NT2/D1 (cell line): ENCODE results near the gene PIGU.

Experiments
- DNase-seq: peaks from one replicate; pipeline ENCODE4 v3.0.0-alpha.2; 2011; ENCODE audit warnings: low read depth, low spot score
- H3K27me3 ChIP-seq: 2 replicates; pipeline ENCODE4 v1.6.0; 2011; ENCODE audit warnings: mild to moderate bottlenecking; ENCODE audit not compliant: insufficient read length, insufficient read depth
- H3K36me3 ChIP-seq: 2 replicates; pipeline ENCODE4 v1.6.1; 2011; ENCODE audit warnings: mild to moderate bottlenecking, low read length, mixed read lengths; ENCODE audit not compliant: insufficient read depth, insufficient read length
- H3K4me1 ChIP-seq: 2 replicates; pipeline ENCODE4 v1.5.1; 2011; ENCODE audit not compliant: insufficient read depth, insufficient read length
- H3K4me3 ChIP-seq: 2 replicates; pipeline ENCODE4 v1.5.1; 2011; ENCODE audit warnings: low read depth; ENCODE audit not compliant: insufficient read length
- H3K9ac ChIP-seq: 2 replicates; pipeline ENCODE4 v1.6.0; 2011; ENCODE audit warnings: low read depth; ENCODE audit not compliant: insufficient read length
- H3K9me3 ChIP-seq: 2 replicates; pipeline ENCODE4 v1.5.1; 2011; ENCODE audit warnings: mild to moderate bottlenecking, low read length; ENCODE audit not compliant: insufficient read depth
- SUZ12 ChIP-seq: IDR thresholded peaks from 2 replicates; pipeline ENCODE4 v1.6.1; 2011; ENCODE audit not compliant: insufficient read length, insufficient read depth; ENCODE audit errors: extremely low read depth
- YY1 ChIP-seq: IDR thresholded peaks from 2 replicates; pipeline ENCODE4 v1.6.1; 2011; ENCODE audit not compliant: insufficient read length, insufficient read depth
- ZNF274 ChIP-seq: IDR thresholded peaks from 2 replicates; pipeline ENCODE4 v1.6.1; 2011; ENCODE audit warnings: mild to moderate bottlenecking, low read depth, low read length

The PIGU gene

GRCh38 chr20:34573541-34574300, 103.2 kb downstream of the PIGU start:
- Histone ChIP-seq H3K4me1 (peaks cover 1% of the 10 kb centered on the region), H3K36me3 (peaks cover 17% of the 10 kb centered on the region), H3K9ac (no peak overlapping the region), H3K9me3 (no peaks in the 10 kb centered on the region), H3K4me3 (no peak overlapping the region), H3K27me3 (no peaks in the 10 kb centered on the region)
- DNase-seq = no peak
- no peak for TF ChIP-seq ZNF274

GRCh38 chr20:34571753-34572152, 105.1 kb downstream of the PIGU start:
- Histone ChIP-seq H3K4me1 (peaks cover 8% of the 10 kb centered on the region), H3K9ac (no peak overlapping the region), H3K9me3 (no peaks in the 10 kb centered on the region), H3K36me3 (peaks cover 17% of the 10 kb centered on the region), H3K4me3 (no peak overlapping the region), H3K27me3 (no peaks in the 10 kb centered on the region)
- DNase-seq = no peak
- TF ChIP-seq YY1 = no peak
- no peak for TF ChIP-seq SUZ12
- no peak for TF ChIP-seq ZNF274

- Histone ChIP-seq H3K4me1 (peaks cover 14% of the 10 kb centered on the region), H3K36me3 (peaks cover 17% of the 10 kb centered on the region), H3K9ac (no peak overlapping the region), H3K4me3 (no peak overlapping the region), H3K27me3 (no peaks in the 10 kb centered on the region), H3K9me3 (no peaks in the 10 kb centered on the region)
- no peak for DNase-seq
- TF ChIP-seq YY1 (no peak), SUZ12 (no peak), ZNF274 (no peak)
Observed at GRCh38 chr20:34570859-34571306, 106.0 kb downstream of the PIGU start.

- no peak for DNase-seq
- no peak overlapping the region for H3K9ac ChIP-seq
- peaks cover 18% of the 10 kb centered on the region for H3K4me1 ChIP-seq
- no peak overlapping the region for H3K4me3 ChIP-seq
- no peaks in the 10 kb centered on the region for H3K27me3 ChIP-seq
- H3K36me3 ChIP-seq = peaks cover 12% of the 10 kb centered on the region
- no peaks in the 10 kb centered on the region for H3K9me3 ChIP-seq
- TF ChIP-seq YY1 (no peak), SUZ12 (no peak), ZNF274 (no peak)
Observed at GRCh38 chr20:34569598-34569997, 107.3 kb downstream of the PIGU start.

GRCh38 chr20:34567892-34568865, 108.7 kb downstream of the PIGU start:
- no peaks in the 10 kb centered on the region for H3K9me3 ChIP-seq
- peak; percentile 33 for DNase-seq
- H3K4me1 ChIP-seq = peaks cover 18% of the 10 kb centered on the region
- TF ChIP-seq ZNF274 = no peak
- no peaks in the 10 kb centered on the region for H3K27me3 ChIP-seq
- no peak overlapping the region for H3K4me3 ChIP-seq
- H3K9ac ChIP-seq = no peak overlapping the region
- H3K36me3 ChIP-seq = peaks cover under 1% of the 10 kb centered on the region

- H3K4me1 ChIP-seq = peaks cover 18% of the 10 kb centered on the region
- TF ChIP-seq SUZ12 (no peak), YY1 (no peak), ZNF274 (no peak)
- H3K4me3 ChIP-seq = no peak overlapping the region
Observed at GRCh38 chr20:34566978-34567891, 109.7 kb downstream of the PIGU start.

GRCh38 chr20:34564833-34565232, 112.1 kb downstream of the PIGU start:
- H3K9me3 ChIP-seq = no peaks in the 10 kb centered on the region
- H3K4me1 ChIP-seq = peaks cover 18% of the 10 kb centered on the region
- no peak overlapping the region for H3K4me3 ChIP-seq
- peaks cover 2% of the 10 kb centered on the region for H3K36me3 ChIP-seq
- no peaks in the 10 kb centered on the region for H3K27me3 ChIP-seq
- no peak for DNase-seq
- no peak for TF ChIP-seq SUZ12
- TF ChIP-seq ZNF274 = no peak
- no peak for TF ChIP-seq YY1
- no peak overlapping the region for H3K9ac ChIP-seq

More at GRCh38 chr20:34566978-34567891, 109.7 kb downstream of the PIGU start:
- no peaks in the 10 kb centered on the region for H3K36me3 ChIP-seq
- DNase-seq = no peak
- H3K9me3 ChIP-seq = no peaks in the 10 kb centered on the region
- no peak overlapping the region for H3K9ac ChIP-seq
- H3K27me3 ChIP-seq = no peaks in the 10 kb centered on the region
